ENCODE data around the gene EYS.
"Not testable (repeated sequence)": the region's sequence is repeated elsewhere in the genome, so short reads cannot be mapped to it uniquely, and the experiment has no call there.

The EYS gene

DNA sequence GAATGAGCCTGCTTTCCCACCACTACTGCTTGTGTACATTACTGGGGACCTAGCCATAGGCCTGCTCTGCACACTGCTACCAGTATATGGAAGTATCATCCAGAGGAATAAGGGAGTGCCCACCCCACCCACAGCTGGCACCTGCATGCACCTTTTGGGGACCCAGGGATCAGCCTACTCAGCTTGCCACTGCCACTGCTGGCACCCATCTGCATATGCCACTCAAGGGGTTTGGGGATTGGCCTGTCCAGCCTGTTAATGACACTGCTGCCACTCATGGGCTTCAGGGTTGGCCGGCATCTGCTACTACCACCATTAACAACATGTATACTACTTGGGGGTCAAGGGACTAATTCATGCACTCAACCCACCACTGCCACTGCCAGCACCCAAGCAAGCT lies 1239.4 kb downstream of the EYS start:
- no peak for DNase-seq (ENCODE audit: low read depth)

DNA sequence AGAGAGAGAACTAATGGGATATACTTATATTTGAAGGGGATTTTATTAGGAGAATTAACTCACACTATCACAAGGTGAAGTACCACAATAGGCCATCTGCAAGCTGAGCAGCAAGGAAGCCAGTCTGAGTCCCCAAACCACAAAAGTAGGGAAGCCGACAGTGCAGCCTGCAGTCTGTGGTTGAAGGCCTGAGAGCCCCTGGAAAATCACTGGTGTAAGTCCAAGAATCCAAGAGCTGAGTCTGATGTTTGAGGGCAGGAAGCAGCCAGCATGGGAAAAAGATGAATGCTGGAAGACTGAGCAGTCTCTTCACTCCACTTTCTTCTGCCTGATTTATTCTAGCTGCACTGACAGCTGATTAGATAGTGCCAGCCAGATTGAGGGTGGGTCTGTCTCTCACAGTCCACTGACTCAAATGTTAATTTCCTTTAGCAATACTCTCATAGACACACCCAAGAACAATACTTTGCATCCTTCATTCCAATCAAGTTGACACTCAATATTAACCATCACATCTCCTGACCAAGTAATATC lies 1247.5 kb downstream of the EYS start:
- DNase-seq (ENCODE audit: low read depth): no peak

DNA sequence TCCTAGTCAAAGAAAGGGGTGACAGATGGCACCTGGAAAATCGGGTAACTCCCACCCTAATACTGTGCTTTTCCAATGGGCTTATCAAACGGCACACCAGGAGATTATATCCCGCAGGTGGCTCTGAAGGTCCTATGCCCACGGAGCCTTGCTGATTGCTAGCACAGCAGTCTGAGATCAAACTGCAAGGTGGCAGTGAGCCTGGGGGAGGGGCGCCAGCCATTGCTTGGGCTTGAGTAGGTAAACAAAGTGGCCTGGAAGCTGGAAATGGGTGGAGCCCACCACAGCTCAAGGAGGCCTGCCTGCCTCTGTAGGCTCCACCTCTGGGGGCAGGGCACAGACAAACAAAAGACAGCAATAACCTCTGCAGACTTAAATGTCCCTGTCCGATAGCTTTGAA lies 1258.9 kb downstream of the EYS start:
- DNase-seq (ENCODE audit: low read depth): not testable (repeated sequence)

DNA sequence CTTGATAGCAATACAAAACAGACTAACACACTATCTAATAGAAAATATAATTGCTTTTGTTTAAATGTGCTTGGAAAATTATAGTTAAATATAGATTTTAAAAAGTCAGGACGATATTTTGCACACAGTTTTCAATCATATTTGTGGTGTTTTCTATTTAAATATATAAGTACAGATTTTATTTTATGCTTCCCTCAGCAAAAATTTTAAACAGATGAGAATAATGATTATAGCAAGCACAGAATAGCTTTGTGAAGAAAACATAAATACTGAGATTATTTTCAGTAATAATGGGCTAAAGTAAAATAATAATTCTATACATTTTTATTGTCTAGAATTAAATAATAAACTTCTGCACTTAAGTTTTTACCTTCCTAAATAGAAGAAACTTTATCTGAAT lies 1262.0 kb downstream of the EYS start:
- no peak for DNase-seq (ENCODE audit: low read depth)

DNA sequence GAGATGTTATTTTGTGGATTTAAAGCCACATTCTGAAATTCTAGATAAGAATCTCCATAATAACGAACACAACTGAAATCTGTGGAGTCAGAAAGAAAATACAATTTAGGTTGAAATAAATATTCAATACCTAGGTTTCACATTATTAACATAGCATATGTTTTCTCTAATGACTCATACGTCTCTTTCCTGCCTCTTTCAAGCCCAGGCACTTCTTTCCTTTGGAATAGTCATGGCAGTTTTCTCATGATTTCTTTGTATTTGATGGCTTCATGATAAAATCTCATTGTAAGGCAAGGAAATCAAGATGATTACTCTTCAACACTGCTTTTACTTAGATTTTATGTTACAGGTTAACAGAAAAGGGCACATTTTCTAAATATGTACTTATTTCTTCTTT lies 1267.8 kb downstream of the EYS start:
- no peak for DNase-seq (ENCODE audit: low read depth)

DNA sequence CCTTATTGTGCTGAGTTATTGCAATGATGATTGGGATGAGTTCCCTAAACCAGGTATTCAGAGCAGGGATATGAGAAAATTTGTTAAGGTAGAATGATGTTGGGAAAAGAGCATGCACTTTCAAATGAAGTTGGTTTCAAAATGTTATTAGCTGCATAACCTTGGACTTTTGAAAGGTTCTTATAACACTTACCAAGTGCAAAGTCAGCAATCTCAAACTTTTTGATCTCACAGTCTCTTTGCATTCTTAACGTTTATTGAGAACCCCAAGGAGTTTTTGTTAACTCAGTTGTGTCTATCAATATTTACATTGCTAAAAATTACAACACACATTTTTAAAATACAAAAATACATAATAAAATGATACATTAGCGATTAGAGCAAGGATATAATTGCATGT lies 1269.0 kb downstream of the EYS start:
- DNase-seq (ENCODE audit: low read depth): no peak

DNA sequence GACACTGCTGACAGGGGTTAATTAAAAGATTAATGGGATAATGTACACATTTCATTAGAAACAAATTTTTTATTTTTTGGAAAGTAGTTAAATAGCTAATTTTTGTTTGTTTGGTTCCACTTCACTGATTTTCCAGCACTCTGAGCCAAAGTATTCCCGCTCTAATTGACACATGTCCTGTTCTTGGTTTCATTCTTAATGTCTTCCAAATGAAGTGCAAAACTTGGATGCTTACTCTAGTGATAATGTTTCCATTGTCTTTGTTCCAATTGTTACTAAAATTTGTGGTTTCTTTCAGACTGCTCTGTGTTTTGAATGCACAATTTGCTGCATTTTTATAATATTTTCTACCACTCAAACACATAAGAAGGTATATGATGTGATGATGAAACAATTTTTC lies 1277.1 kb downstream of the EYS start:
- DNase-seq (ENCODE audit: low read depth): no peak

DNA sequence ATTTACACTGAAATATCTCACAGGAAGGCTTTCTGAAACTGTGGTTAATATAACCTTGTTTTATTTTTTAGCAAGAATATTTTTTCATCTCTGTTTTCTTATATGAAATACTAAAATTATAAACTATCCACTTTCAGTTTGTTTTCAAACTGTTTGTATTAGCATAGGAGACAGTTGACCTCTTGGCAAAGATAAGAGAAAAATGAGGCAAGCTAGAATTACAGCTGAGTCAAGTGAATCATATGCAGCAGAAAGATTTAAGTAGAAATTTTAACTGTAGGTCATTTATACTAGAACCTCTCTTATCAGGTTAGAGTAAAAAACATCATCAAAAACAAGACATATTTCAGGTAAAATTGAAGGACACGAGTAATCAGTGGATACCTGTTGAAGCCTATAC lies 1278.8 kb downstream of the EYS start:
- no peak for DNase-seq (ENCODE audit: low read depth)

DNA sequence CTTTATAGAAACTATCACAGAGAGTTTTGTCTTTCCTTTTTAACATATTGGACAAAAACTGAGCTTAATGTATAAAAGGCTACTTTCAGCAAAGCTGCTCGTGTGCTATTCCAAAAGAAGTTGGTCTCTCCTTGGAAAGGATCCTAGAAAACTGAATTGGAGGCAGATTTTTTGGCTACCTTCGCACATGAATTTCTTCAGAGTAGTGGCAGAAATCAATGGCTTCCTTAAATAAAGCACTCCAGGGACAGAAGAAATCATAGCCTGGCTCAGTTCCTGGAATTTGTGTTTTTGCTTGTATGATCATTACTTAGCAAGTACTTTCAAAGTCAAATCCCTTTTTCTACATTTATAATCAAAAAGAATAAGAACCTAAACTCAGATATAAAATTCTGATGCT lies 1291.1 kb downstream of the EYS start:
- no peak for DNase-seq (ENCODE audit: low read depth)

DNA sequence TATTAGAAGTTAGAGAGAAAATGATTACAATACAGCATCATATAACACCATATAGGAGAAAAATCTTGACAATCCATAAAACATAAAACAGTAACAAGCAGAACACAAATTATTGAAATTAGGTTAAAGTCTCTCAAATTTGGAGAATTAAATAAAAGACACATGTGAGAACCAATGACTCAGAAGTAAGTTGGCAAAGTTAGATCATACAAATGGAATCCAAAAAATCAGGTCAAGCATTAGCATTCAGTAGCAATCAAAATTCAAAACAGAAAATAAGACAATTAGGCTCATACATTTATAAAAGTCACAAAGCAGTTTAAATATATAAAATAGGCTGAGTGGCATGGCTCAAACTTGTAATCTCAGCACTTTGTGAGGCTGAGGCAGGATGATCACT lies 1295.8 kb downstream of the EYS start:
- no peak for DNase-seq (ENCODE audit: low read depth)

DNA sequence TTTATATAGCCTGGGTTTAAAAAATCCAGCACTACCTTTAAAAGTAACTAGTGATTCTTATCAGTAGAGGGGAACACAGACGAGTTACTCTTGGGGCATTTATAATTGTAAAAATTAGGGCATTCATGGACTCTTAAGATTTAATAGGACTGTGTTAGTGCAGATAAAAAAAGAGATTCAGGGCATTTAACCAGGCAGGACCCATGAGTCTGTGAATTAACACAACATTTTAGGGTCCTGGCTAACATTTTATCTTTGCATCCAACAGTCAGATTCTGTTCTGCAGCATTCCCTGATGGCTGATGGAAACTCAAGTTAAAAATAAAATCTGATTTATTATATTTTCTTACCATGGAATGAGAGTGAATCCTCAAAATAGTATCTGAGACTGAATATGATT lies 1297.1 kb downstream of the EYS start:
- no peak for DNase-seq (ENCODE audit: low read depth)

DNA sequence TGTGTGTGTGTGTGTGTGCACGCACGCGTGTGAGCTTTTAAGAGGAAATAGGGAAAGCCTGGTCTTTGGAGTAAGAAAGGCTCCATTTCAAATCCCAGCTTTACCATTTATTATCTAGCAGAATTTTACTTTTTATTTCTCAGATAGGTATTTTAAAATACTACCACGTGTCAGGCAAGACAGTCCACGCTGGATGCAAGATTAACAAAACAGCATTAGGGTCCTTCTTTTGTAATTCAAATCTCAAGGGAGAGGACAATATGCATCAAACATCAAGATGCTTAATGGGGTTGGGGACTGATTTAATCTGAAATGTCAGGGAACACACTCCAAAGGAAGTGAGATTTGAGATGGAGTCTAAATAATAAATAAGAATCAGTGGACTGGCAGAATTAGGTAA lies 1302.6 kb downstream of the EYS start:
- no peak for DNase-seq (ENCODE audit: low read depth)

DNA sequence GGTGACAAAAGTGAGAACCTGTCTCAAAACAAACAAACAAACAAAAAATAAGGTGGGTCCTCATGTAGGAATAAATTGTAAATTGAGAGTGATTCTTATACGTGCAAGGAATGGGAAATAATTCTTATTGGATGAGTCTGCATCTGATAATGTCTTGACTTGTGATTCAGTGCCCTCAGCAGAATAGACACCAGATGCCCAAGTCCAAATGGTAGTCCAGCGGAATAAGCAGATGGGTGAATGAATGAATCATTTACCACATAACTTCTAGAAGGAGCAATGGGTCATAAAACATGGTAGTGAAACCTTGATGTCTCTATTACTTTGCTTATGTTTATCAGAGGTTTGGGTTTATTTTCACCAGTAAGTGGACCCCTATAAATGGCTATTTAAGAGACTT lies 1323.7 kb downstream of the EYS start:
- no peak for DNase-seq (ENCODE audit: low read depth)

DNA sequence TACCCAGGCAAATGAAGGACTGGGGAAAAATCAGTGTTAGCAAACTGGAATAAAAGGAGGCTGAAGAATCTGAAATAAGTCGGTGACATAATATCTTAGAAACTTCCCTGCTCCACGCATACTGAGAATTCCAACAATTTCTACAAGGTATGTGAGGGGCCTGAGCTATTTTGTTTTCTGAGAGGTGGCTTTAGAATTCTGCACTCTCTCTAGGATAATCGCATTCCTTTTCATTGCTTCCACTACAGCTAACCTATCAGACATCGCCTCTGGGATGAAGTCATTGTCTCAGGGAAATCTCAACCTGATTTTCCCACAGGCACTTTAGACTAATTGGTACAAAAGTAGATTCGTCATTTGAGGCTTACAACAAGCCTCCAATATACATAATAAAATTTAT lies 1330.6 kb downstream of the EYS start:
- no peak for DNase-seq (ENCODE audit: low read depth)

DNA sequence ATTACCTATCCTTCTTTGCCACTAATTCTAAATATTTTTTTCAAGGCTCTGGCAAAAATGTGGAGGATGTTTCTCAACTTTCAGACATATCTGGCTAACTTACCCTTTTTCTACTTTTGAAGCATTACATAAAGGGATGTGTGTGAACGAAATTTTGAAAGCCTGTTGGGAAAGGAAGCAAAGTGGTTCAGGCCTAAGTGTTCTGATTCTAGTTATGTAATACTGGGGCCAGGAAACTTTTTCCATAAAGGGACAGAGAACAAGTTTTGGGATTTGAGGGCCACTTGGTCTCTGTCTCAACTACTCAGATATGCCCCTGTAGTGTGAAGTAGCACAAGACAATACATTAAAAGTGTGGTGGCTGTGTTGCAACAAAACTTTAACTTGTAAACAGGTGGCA lies 1349.6 kb downstream of the EYS start:
- no peak for DNase-seq (ENCODE audit: low read depth)

DNA sequence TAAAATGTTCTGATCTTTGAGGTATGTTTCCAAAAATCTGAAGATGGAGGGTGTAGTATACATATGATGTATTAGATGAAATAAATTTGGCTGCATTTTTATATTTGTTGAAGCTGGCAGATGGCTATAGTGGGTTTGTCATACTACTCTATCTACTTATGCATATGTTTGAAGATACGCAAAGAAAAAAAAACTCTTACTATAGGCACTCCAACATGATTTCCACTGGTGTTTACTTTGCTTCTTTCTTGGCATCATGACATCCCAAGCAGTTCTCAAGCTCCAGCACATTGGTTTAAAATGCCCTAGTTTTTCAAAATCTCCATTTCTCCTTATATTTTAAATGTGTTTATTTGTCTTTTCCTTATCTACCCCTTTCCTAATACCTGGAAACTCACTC lies 1359.6 kb downstream of the EYS start:
- DNase-seq (ENCODE audit: low read depth): no peak

DNA sequence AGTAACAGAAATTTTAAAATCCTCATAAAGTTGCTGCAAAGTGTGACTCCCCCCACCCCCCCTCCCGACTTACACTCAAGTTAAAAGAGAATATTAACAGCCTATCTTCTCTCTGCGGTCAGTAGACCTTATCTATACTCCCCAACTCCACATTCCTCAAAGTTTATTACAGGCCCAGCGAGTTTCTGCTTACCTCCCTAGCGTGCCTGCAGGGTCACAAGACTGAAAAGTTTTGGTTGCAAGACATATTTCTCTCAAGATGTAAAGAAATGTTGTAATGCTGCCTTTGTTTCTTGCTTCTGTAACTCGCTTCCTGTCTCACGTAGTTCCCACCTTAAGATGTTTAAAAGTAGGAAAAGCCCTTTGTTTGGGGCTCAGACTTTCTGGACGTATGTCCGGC lies 1371.8 kb downstream of the EYS start:
- DNase-seq (ENCODE audit: low read depth): no peak

DNA sequence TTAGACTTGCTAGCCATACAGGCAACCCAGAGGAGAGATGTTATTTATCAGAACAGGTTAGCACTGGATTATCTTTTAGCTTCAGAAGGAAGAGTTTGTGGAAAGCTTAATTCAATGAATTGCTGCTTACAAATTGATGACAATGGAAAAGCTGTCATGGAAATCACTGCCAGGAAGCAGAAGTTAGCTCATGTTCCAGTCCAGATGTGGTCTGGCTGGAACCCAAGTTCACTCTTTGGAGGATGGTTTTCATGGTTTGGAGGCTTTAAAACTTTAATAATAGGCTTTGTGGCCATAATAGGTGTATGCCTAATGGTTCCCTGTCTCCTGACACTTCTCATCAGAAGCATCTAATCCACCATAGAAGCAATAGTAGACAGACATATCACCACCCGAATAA lies 1372.4 kb downstream of the EYS start:
- DNase-seq (ENCODE audit: low read depth): no peak

DNA sequence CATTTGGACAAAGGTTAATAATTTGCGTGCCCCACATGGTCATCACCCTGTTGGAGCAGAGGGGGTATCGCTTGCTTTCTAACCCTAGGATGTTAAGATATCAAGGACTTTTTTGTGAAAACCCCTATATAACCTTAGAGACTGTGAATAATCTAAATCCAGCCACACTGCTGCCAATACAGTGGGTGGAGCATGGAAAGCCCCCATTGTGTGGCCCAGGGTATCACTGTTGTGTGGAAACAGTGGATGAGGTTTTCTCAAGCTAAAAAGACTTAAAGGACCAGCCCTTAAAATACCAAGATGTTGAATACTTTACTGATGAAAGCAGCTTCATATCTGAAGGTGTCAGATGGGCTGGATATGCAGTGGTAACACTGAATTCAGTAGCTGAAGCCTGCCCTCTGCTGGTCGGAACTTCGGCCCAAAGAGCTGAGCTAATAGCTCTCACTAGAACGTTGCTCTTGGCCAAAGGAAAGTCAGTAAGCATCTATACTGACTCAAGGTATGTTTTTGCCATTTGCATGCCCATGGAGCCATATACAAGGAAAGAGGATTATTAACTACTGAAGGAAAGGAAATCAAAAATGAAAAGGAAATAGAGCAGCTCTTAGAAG lies 1376.2 kb downstream of the EYS start:
- no peak for DNase-seq (ENCODE audit: low read depth)

DNA sequence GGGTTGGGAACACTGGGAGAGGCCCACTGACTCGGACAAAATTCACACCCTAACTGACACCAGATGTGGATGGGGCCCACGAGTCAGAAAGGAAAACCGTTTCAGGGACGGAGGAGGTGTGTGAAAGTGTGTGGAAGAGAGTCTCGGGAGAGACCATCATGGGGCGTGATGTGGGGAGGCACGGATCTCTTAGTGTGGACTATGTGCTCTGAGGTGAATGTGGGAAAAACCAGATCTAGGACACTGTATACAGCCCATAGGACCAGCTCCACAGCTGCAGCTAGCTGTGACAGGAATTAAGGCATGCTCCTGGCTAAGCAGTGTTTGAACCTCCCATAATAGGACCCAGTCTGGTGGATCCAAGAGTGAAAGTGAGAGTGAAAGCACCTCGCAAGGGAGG lies 1380.1 kb downstream of the EYS start:
- no peak for DNase-seq (ENCODE audit: low read depth)

DNA sequence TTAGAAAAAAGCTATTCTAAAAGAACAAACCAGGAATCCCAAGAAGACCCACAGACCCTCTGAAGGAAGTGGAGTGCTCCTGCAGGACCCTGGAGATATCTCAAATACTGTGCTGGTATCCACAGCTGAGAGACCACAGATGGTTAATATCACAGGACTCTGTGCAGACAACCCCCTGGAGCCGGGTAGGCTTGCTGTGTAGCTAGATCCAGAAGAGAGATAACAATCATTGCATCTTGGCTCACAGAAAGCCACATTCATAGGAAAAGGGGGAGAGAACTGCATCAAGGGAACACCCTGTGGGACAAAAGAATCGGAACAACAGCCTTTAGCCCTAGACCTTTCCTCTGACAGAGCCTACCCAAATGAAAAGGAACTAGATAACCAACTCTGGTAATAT lies 1381.9 kb downstream of the EYS start:
- no peak for DNase-seq (ENCODE audit: low read depth)

DNA sequence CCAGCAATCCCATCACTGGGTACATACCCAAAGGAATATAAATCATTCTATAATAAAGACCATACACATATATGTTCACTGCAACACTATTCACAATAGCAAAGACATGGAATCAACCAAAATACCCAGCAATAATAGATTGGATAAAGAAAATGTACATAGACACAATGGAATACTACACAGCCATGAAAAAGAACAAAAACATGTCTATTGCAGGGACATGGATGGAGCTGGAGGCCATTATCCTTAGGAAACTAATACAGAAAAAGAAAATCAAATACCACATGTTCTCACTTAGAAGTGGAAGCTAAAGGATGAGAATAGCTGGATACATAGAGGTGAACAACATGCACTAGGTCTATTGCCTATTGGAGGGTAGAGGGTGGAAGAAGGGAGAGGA lies 1396.8 kb downstream of the EYS start:
- no peak for DNase-seq (ENCODE audit: low read depth)

DNA sequence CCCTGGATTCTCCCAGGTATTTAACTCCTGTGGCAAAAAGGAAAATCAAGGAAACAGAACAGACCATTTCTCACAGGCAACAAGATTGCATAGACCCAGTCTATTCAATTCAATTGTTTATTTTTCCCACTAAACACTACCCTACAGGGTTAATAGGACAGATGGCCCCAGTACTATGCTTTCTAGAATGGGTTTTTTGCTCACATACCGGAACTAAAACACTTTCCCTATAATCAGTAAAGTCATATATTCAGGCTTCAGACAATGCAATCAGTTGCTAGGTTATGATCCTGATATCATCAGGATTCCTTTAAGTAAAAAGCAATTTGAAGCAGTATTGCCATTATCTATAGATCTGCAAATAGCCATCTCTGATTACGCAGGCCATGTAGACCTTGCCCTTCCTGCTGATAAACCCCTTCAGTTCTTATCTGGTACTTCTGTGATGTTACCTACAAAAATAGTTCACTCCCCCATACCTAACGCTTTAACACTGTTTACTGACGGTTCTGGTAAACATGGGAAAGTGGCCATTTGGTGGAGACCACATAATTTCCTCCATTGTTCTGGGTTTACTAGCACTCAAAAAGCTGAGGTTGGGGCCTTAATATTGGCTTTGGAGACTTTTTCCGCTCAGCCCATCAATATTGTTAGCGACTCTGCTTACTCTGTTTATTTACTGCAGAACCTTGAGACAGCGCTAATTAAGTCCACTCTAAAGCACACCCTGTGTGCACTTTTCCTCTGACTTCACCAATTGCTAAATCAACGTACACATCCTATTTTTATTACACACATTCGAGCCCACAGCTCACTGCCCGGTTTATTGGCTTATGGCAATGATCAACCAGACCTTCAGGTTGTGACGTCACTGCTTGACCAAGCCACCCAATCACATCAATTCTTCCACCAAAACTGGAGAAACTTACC lies 1405.5 kb downstream of the EYS start:
- DNase-seq (ENCODE audit: low read depth): no peak

DNA sequence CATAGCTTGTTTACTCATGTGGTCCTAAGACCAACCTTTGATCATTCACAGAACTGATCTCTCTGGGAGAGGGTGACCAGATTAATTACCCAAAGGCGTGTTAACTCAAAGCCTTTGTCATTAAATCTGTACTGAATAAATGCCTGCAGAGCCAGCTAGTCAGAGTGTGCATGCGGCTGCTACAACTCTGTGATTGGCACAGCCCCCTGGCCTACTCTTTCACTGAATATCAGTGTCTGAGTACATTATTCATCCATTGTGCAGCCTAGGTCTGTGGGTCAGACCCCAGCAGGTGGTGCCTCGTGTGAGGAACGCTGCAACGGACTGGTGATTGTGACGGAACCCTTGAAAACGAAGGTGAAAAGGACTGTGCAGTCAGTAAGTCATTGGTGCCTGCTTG lies 1407.8 kb downstream of the EYS start:
- DNase-seq (ENCODE audit: low read depth): no peak

Measured in activated T-helper 1 cell treated with Interleukin-2 at 50 U/mL for 16 hours (primary cell).